Hepatocyte (in vitro differentiated cells): ENCODE measurements around the gene HDGFL2. TPM values are rescaled to one million over a fixed set of nuclear protein-coding genes. Genes with fewer than 3 reads are reported as not detected.

Experiments used
- DNase-seq: peaks from one replicate; pipeline ENCODE4 v3.0.0-alpha.2; 2016; ENCODE audit warnings: low spot score
- H2AFZ ChIP-seq: fragments of 200-600 bp; sonication (generic); 2 replicates; pipeline ENCODE4 v1.6.0; 2016; ENCODE audit warnings: antibody characterized with exemption, mild to moderate bottlenecking
- H3K27ac ChIP-seq: fragments of 200-600 bp; sonication (generic); 2 replicates; pipeline ENCODE4 v1.5.1; 2016; ENCODE audit warnings: mild to moderate bottlenecking
- H3K27me3 ChIP-seq: fragments of 200-600 bp; sonication (generic); 2 replicates; pipeline ENCODE4 v1.6.1; 2016
- H3K36me3 ChIP-seq: fragments of 200-600 bp; sonication (generic); replicated peaks from 2 replicates; pipeline ENCODE4 v1.5.1; 2016; ENCODE audit warnings: low read depth; ENCODE audit not compliant: insufficient read depth
- H3K4me1 ChIP-seq: fragments of 200-600 bp; sonication (generic); 2 replicates; pipeline ENCODE4 v1.5.1; 2016; ENCODE audit warnings: mild to moderate bottlenecking, moderate library complexity; ENCODE audit not compliant: insufficient read depth
- H3K4me2 ChIP-seq: fragments of 200-600 bp; sonication (generic); 2 replicates; pipeline ENCODE4 v1.6.0; 2016
- H3K4me3 ChIP-seq: fragments of 200-600 bp; sonication (generic); 2 replicates; pipeline ENCODE4 v1.5.1; 2016; ENCODE audit warnings: mild to moderate bottlenecking
- H3K79me2 ChIP-seq: fragments of 200-600 bp; sonication (generic); 2 replicates; pipeline ENCODE4 v1.6.0; 2017; ENCODE audit warnings: mild to moderate bottlenecking
- H3K9me2 ChIP-seq: fragments of 200-600 bp; sonication (generic); replicated peaks from 2 replicates; pipeline ENCODE4 v1.6.0; 2017; ENCODE audit warnings: mild to moderate bottlenecking; ENCODE audit not compliant: insufficient read depth
- H3K9me3 ChIP-seq: fragments of 200-600 bp; sonication (generic); 2 replicates; pipeline ENCODE4 v1.5.1; 2016; ENCODE audit warnings: low read depth, mild to moderate bottlenecking
- H4K20me1 ChIP-seq: fragments of 200-600 bp; sonication (generic); 2 replicates; pipeline ENCODE4 v1.6.0; 2016; ENCODE audit warnings: mild to moderate bottlenecking; ENCODE audit not compliant: insufficient read depth, poor library complexity, severe bottlenecking
- CTCF ChIP-seq: fragments of 200-600 bp; sonication (generic); IDR thresholded peaks from 2 replicates; pipeline ENCODE4 v1.5.1; 2016; ENCODE audit warnings: antibody characterized with exemption, mild to moderate bottlenecking; ENCODE audit not compliant: poor library complexity
- EZH2 ChIP-seq: fragments of 200-600 bp; sonication (generic); IDR thresholded peaks from 2 replicates; pipeline ENCODE4 v1.6.1; 2016; ENCODE audit warnings: antibody characterized with exemption, mild to moderate bottlenecking, borderline replicate concordance
- EZH2phosphoT487 ChIP-seq: fragments of 200-600 bp; sonication (generic); IDR thresholded peaks from one replicate; pipeline ENCODE4 v1.6.1; 2018; ENCODE audit warnings: antibody characterized with exemption, mild to moderate bottlenecking, low read depth, moderate library complexity; ENCODE audit not compliant: unreplicated experiment, severe bottlenecking
- WGBS: methylation state at CpG from one replicate; pipeline ENCODE4 v1.1.6; 2016; ENCODE audit warnings: low lambda C conversion rate; ENCODE audit errors: missing lambda C conversion rate; 5-methylcytosine and 5-hydroxymethylcytosine counted together
- polyA plus RNA-seq: library from polyadenylated mRNA; unstranded; fragments of >200 nt; fragmentation: Nextera tagmentation; extraction: Ambion mirVana; gene quantifications from 2 replicates; pipeline ENCODE4 v1.2.1, GENCODE V29; 2016
- total RNA-seq: library from RNA; depleted of rRNA; stranded (reverse); fragments of >200 nt; gene quantifications from 2 replicates; pipeline ENCODE4 v1.2.3, GENCODE V29; 2014

HDGFL2 gene
- total and polyA plus RNA-seq, 2 experiments from 2014 or later = 50.3 to 73.2 TPM

- WGBS = 98% methylated on average over 3 of the region's 3 CpGs
- H2AFZ ChIP-seq = no peak overlapping the region
- H3K4me2 ChIP-seq = no peak overlapping the region
- DNase-seq = no peak
- TF ChIP-seq EZH2 (no peak), CTCF (no peak), EZH2phosphoT487 (no peak)
- H3K4me1 ChIP-seq = no peaks in the 10 kb centered on the region
- no peaks in the 10 kb centered on the region for H3K36me3 ChIP-seq
- no peak overlapping the region for H3K27ac ChIP-seq
- H3K4me3 ChIP-seq = no peak overlapping the region
- H3K79me2 ChIP-seq = no peaks in the 10 kb centered on the region
- H4K20me1 ChIP-seq = no peaks in the 10 kb centered on the region
- no peaks in the 10 kb centered on the region for H3K27me3 ChIP-seq
- no peaks in the 10 kb centered on the region for H3K9me3 ChIP-seq
- H3K9me2 ChIP-seq = no peaks in the 10 kb centered on the region
These were observed 20.4 kb downstream of the HDGFL2 start for GRCh38 chr19:4492337-4493103.

GRCh38 chr19:4493104-4493928, 21.2 kb downstream of the HDGFL2 start:
- no peak overlapping the region for H3K4me2 ChIP-seq
- H3K4me1 ChIP-seq = no peaks in the 10 kb centered on the region
- H3K27me3 ChIP-seq = no peaks in the 10 kb centered on the region
- no peak overlapping the region for H3K27ac ChIP-seq
- no peaks in the 10 kb centered on the region for H4K20me1 ChIP-seq
- no peaks in the 10 kb centered on the region for H3K36me3 ChIP-seq
- TF ChIP-seq EZH2phosphoT487 (no peak), CTCF (no peak), EZH2 (no peak)
- no peak overlapping the region for H3K4me3 ChIP-seq
- H3K79me2 ChIP-seq = no peaks in the 10 kb centered on the region
- WGBS = 98% methylated on average over 38 of the region's 41 CpGs
- no peaks in the 10 kb centered on the region for H3K9me3 ChIP-seq
- no peaks in the 10 kb centered on the region for H3K9me2 ChIP-seq
- H2AFZ ChIP-seq = no peak overlapping the region
- DNase-seq = no peak

- Histone ChIP-seq H3K4me2 (no peak overlapping the region), H3K4me3 (no peak overlapping the region), H3K27me3 (no peaks in the 10 kb centered on the region), H3K79me2 (no peaks in the 10 kb centered on the region), H3K9me2 (no peaks in the 10 kb centered on the region), H4K20me1 (no peaks in the 10 kb centered on the region), H3K36me3 (no peaks in the 10 kb centered on the region), H3K9me3 (no peaks in the 10 kb centered on the region), H3K4me1 (no peaks in the 10 kb centered on the region), H3K27ac (no peak overlapping the region), H2AFZ (no peak overlapping the region)
- no peak for DNase-seq
- TF ChIP-seq EZH2phosphoT487 (no peak), EZH2 (no peak), CTCF (no peak)
- 98% methylated on average over 24 of the region's 61 CpGs for WGBS
These were observed 22.0 kb downstream of the HDGFL2 start for GRCh38 chr19:4493929-4494690.
